H1 (cell line): ENCODE data around the gene SNX19. TPM values are rescaled to one million over a fixed set of nuclear protein-coding genes. Genes with fewer than 3 reads are reported as not detected.

ENCODE experiments used
- CTCF ChIA-PET: fragments of 300-600 bp; sonication (Branson Sonifier 250); formaldehyde crosslinking; loops from one replicate; lab custom pipeline; 2021; ENCODE audit not compliant: partially characterized antibody; lab: Charles Lee
- POLR2A ChIA-PET: fragments of 300-600 bp; sonication (Branson Sonifier 250); formaldehyde crosslinking; loops from one replicate; lab custom pipeline; 2021; ENCODE audit warnings: inconsistent platforms; ENCODE audit not compliant: partially characterized antibody; lab: Charles Lee
- DNase-seq, 2 experiments: peaks; one replicate each; pipeline versions ENCODE4 v3.0.0 to v3.0.0-alpha.2; 2010 to 2022; ENCODE audit warnings: low spot score in 2 of 2, low read depth in 1 of 2, mixed read lengths in 1 of 2
- FAIRE-seq: peaks from 2 replicates; lab custom pipeline; 2011; peaks lifted over from hg19 to GRCh38; lab: Jason Lieb, UNC
- H2AFZ ChIP-seq: 2 replicates; pipeline ENCODE4 v1.8.1; 2012; ENCODE audit warnings: low read length, inconsistent platforms
- H2AK5ac ChIP-seq: 2 replicates; pipeline ENCODE4 v1.6.1; 2013; ENCODE audit warnings: low read depth, low read length
- H2BK120ac ChIP-seq: replicated peaks from 2 replicates; pipeline ENCODE3; 2013; ENCODE audit warnings: low read depth, low read length, inconsistent platforms
- H2BK12ac ChIP-seq: 2 replicates; pipeline ENCODE4 v1.6.1; 2013; ENCODE audit warnings: low read depth, low read length
- H2BK15ac ChIP-seq: 2 replicates; pipeline ENCODE4 v1.6.1; 2013; ENCODE audit warnings: low read length
- H2BK20ac ChIP-seq: 2 replicates; pipeline ENCODE4 v1.6.1; 2013; ENCODE audit warnings: low read length
- H2BK5ac ChIP-seq: 2 replicates; pipeline ENCODE4 v1.6.1; 2013; ENCODE audit warnings: low read depth, low read length
- H3K14ac ChIP-seq: 2 replicates; pipeline ENCODE4 v1.6.1; 2013; ENCODE audit warnings: inconsistent platforms; ENCODE audit not compliant: insufficient read length
- H3K18ac ChIP-seq: 2 replicates; pipeline ENCODE4 v1.6.1; 2013; ENCODE audit warnings: low read length; ENCODE audit errors: extremely low read depth
- H3K23ac ChIP-seq: 2 replicates; pipeline ENCODE4 v1.6.1; 2013; ENCODE audit warnings: inconsistent platforms; ENCODE audit not compliant: insufficient read length
- H3K23me2 ChIP-seq: 2 replicates; pipeline ENCODE4 v1.6.1; 2013; ENCODE audit warnings: low read depth, low read length
- H3K27ac ChIP-seq: 2 replicates; pipeline ENCODE4 v1.6.1; 2011; ENCODE audit warnings: low read depth, low read length, inconsistent platforms
- H3K27me3 ChIP-seq, 4 experiments: replicated peaks in 1 of 4; 1 replicate in 1 of 4; 2 replicates in 3 of 4; pipeline versions ENCODE4 v1.6.1 to v1.8.1; 2011 to 2013; ENCODE audit warnings: low read length in 3 of 4, mild to moderate bottlenecking in 3 of 4, inconsistent platforms in 2 of 4, mixed read lengths in 2 of 4, moderate library complexity in 1 of 4; ENCODE audit not compliant: control insufficient read depth in 3 of 4, insufficient read depth in 3 of 4; ENCODE audit errors: extremely low read depth in 1 of 4
- H3K36me3 ChIP-seq, 4 experiments: 2 replicates each; pipeline versions ENCODE4 v1.6.1 to v1.8.1; 2011 to 2013; ENCODE audit warnings: mild to moderate bottlenecking in 4 of 4, low read length in 3 of 4, moderate library complexity in 2 of 4, control low read depth in 1 of 4, inconsistent platforms in 1 of 4; ENCODE audit not compliant: insufficient read depth in 4 of 4, control insufficient read depth in 2 of 4
- H3K4ac ChIP-seq: replicated peaks from 2 replicates; pipeline ENCODE3; 2013; ENCODE audit warnings: low read length, low read depth, mixed read lengths, inconsistent platforms; ENCODE audit not compliant: insufficient read length
- H3K4me1 ChIP-seq, 4 experiments: replicated peaks in 1 of 4; 1 replicate in 1 of 4; 2 replicates in 3 of 4; pipeline versions ENCODE4 v1.6.1 to v1.8.1; 2011 to 2013; ENCODE audit warnings: low read length in 3 of 4, inconsistent platforms in 2 of 4, mixed read lengths in 1 of 4; ENCODE audit not compliant: insufficient read depth in 4 of 4, control insufficient read depth in 3 of 4
- H3K4me2 ChIP-seq, 2 experiments: 2 replicates each; pipeline versions ENCODE4 v1.6.1 to v1.8.1; 2011 to 2013; ENCODE audit warnings: low read depth in 2 of 2, low read length in 2 of 2, control low read depth in 1 of 2, inconsistent platforms in 1 of 2, mild to moderate bottlenecking in 1 of 2; ENCODE audit not compliant: insufficient read depth in 1 of 2
- H3K4me3 ChIP-seq, 4 experiments: fragments of 200-600, 300-600 bp in 1 of 4; sonication (generic), shearing (Covaris generic), sonication (Bioruptor Twin) in 1 of 4; 2 replicates each; pipeline versions ENCODE4 v1.5.1 to v1.8.1; 2011 to 2016; ENCODE audit warnings: low read length in 4 of 4, low read depth in 3 of 4, control low read depth in 2 of 4, inconsistent platforms in 2 of 4, mild to moderate bottlenecking in 2 of 4, mixed read lengths in 1 of 4, moderate library complexity in 1 of 4; ENCODE audit not compliant: insufficient read depth in 2 of 4; ENCODE audit errors: extremely low read depth in 1 of 4
- H3K56ac ChIP-seq: replicated peaks from 2 replicates; pipeline ENCODE3; 2013; ENCODE audit warnings: low read depth, mild to moderate bottlenecking, mixed read lengths, low read length, inconsistent platforms; ENCODE audit not compliant: insufficient read length
- H3K79me1 ChIP-seq: 2 replicates; pipeline ENCODE4 v1.6.1; 2013; ENCODE audit warnings: low read depth, low read length, control low read depth
- H3K79me2 ChIP-seq, 2 experiments: 2 replicates each; pipeline versions ENCODE4 v1.6.1 to v1.8.1; 2012 to 2013; ENCODE audit warnings: low read length in 2 of 2, mild to moderate bottlenecking in 2 of 2, inconsistent platforms in 1 of 2; ENCODE audit not compliant: insufficient read depth in 2 of 2, control insufficient read depth in 1 of 2
- H3K9ac ChIP-seq, 4 experiments: replicated peaks in 1 of 4; 1 replicate in 1 of 4; 2 replicates in 3 of 4; pipeline versions ENCODE4 v1.6.1 to v1.8.1; 2011 to 2013; ENCODE audit warnings: low read depth in 3 of 4, low read length in 3 of 4, control low read depth in 2 of 4, mild to moderate bottlenecking in 2 of 4, moderate library complexity in 2 of 4, inconsistent platforms in 1 of 4; ENCODE audit errors: extremely low read depth in 1 of 4
- H3K9me3 ChIP-seq, 2 experiments: 2 replicates each; pipeline versions ENCODE4 v1.6.1 to v1.8.1; 2012 to 2013; ENCODE audit warnings: mild to moderate bottlenecking in 2 of 2, moderate library complexity in 2 of 2, control low read depth in 1 of 2, inconsistent platforms in 1 of 2, low read depth in 1 of 2, low read length in 1 of 2, mixed read lengths in 1 of 2; ENCODE audit not compliant: insufficient read depth in 2 of 2
- H4K20me1 ChIP-seq, 2 experiments: replicated peaks in 1 of 2; 2 replicates each; pipeline versions ENCODE3 to v1.8.1; 2011 to 2013; ENCODE audit warnings: inconsistent platforms in 2 of 2, low read length in 2 of 2, mild to moderate bottlenecking in 1 of 2; ENCODE audit not compliant: insufficient read depth in 2 of 2, control insufficient read depth in 1 of 2
- H4K5ac ChIP-seq: 2 replicates; pipeline ENCODE4 v1.6.1; 2013; ENCODE audit warnings: low read length, low read depth, mixed read lengths, inconsistent platforms; ENCODE audit not compliant: insufficient read length
- H4K8ac ChIP-seq: 2 replicates; pipeline ENCODE4 v1.8.0; 2013; ENCODE audit warnings: mild to moderate bottlenecking, moderate library complexity, low read length, inconsistent platforms; ENCODE audit not compliant: insufficient read depth; ENCODE audit errors: extremely low read depth
- H4K91ac ChIP-seq: replicated peaks from 2 replicates; pipeline ENCODE3; 2013; ENCODE audit warnings: low read length, mixed read lengths, inconsistent platforms; ENCODE audit not compliant: insufficient read length
- BACH1 ChIP-seq: IDR thresholded peaks from 2 replicates; pipeline ENCODE4 v1.6.1; 2012; ENCODE audit warnings: low read length, improper control_type of control experiment
- CHD2 ChIP-seq: IDR thresholded peaks from 2 replicates; pipeline ENCODE4 v1.6.1; 2012; ENCODE audit warnings: low read length, improper control_type of control experiment
- CTCF ChIP-seq, 3 experiments: IDR thresholded peaks; 1 replicate in 2 of 3; 2 replicates in 1 of 3; pipeline versions ENCODE4 v1.5.1 to v1.6.1; 2011; ENCODE audit warnings: low read length in 3 of 3, mild to moderate bottlenecking in 3 of 3, inconsistent platforms in 2 of 3, low read depth in 1 of 3, moderate library complexity in 1 of 3; ENCODE audit not compliant: insufficient read depth in 1 of 3; ENCODE audit errors: control extremely low read depth in 1 of 3
- EZH2 ChIP-seq: fragments of 200-600 bp; sonication (generic); IDR thresholded peaks from 2 replicates; pipeline ENCODE4 v1.7.1; 2012; ENCODE audit warnings: low read depth, mild to moderate bottlenecking, moderate library complexity, low read length, inconsistent platforms; ENCODE audit not compliant: severe bottlenecking
- FOSL1 ChIP-seq: IDR thresholded peaks from 2 replicates; pipeline ENCODE4 v1.6.1; 2011; ENCODE audit warnings: mild to moderate bottlenecking, low read depth, low read length, moderate library complexity; ENCODE audit not compliant: insufficient read depth
- GABPA ChIP-seq: IDR thresholded peaks from 2 replicates; pipeline ENCODE4 v1.6.1; 2011; ENCODE audit warnings: mild to moderate bottlenecking, low read length, moderate library complexity, borderline replicate concordance; ENCODE audit not compliant: insufficient read depth
- JUN ChIP-seq: IDR thresholded peaks from 2 replicates; pipeline ENCODE4 v1.6.1; 2011; ENCODE audit warnings: low read depth, mild to moderate bottlenecking, improper control_type of control experiment, low read length
- NRF1 ChIP-seq: IDR thresholded peaks from 2 replicates; pipeline ENCODE4 v1.6.1; 2011; ENCODE audit warnings: mild to moderate bottlenecking, low read depth, low read length, improper control_type of control experiment
- RAD21 ChIP-seq, 2 experiments: IDR thresholded peaks in 1 of 2; conservative IDR thresholded peaks in 1 of 2; 2 replicates each; pipeline ENCODE4 v1.6.1; 2011; ENCODE audit warnings: low read depth in 2 of 2, low read length in 2 of 2, improper control_type of control experiment in 1 of 2, inconsistent platforms in 1 of 2, mild to moderate bottlenecking in 1 of 2, moderate library complexity in 1 of 2
- SIRT6 ChIP-seq: IDR thresholded peaks from one replicate; pipeline ENCODE4 v1.7.1; 2012; ENCODE audit warnings: low read length, inconsistent platforms
- SP1 ChIP-seq: IDR thresholded peaks from 2 replicates; pipeline ENCODE4 v1.6.1; 2011; ENCODE audit warnings: low read depth, low read length
- TCF12 ChIP-seq: IDR thresholded peaks from 2 replicates; pipeline ENCODE4 v1.6.1; 2011; ENCODE audit warnings: low read depth, mild to moderate bottlenecking, low read length
- WGBS, 2 experiments: shearing (Covaris generic) in 1 of 2; methylation state at CpG; one replicate each; pipeline versions ENCODE4 v1.1.6 to v1.1.7; 2013 to 2015; ENCODE audit warnings: low lambda C conversion rate in 2 of 2, mixed read lengths in 2 of 2, inconsistent platforms in 1 of 2, low coverage in 1 of 2, missing lambda C conversion rate in 1 of 2; ENCODE audit not compliant: insufficient replicate concordance in 2 of 2, insufficient coverage in 1 of 2, insufficient read length in 1 of 2; ENCODE audit errors: extremely low coverage in 1 of 2, missing lambda C conversion rate in 1 of 2; 5-methylcytosine and 5-hydroxymethylcytosine counted together
- polyA plus RNA-seq, 7 experiments: library from polyadenylated mRNA; depleted of rRNA in 3 of 7; stranded (reverse) in 5 of 7; unstranded in 2 of 7; fragments of >200 nt in 5 of 7; fragments of 200-250 nt in 2 of 7; gene quantifications; 1 replicate in 5 of 7; 2 replicates in 1 of 7; 4 replicates in 1 of 7; pipeline versions ENCODE4 v1.2.1 to v1.2.3, GENCODE V29; 2011 to 2013; ENCODE audit warnings: missing spikeins in 2 of 7, mixed read lengths in 2 of 7
- total RNA-seq: library from RNA; stranded (reverse); fragmentation: NEBNext Ultra II Directional; extraction: Animal tissue kit (Norgen Biotek cat#: 25700); gene quantifications from 2 replicates; pipeline ENCODE4 v1.2.1, GENCODE V29; 2021

SNX19 gene
- total and polyA plus RNA-seq, 2 of the 8 experiments (the other 6 are each of a cell fraction or from before 2014, with no cell fraction given) = 15.0 to 25.2 TPM

GRCh38 chr11:130876100-130876499 lies 40.2 kb downstream of the SNX19 start:
- Histone ChIP-seq H2BK12ac (no peak overlapping the region), H3K79me1 (no peaks in the 10 kb centered on the region), H3K23ac (no peak overlapping the region), H3K4ac (no peak overlapping the region), H3K4me3 (no peak overlapping the region), H3K27me3 (no peaks in the 10 kb centered on the region), H2AFZ (no peak overlapping the region), H3K9ac (no peak overlapping the region), H3K4me1 (no peaks in the 10 kb centered on the region), H3K27ac (no peak overlapping the region), H3K23me2 (no peaks in the 10 kb centered on the region), H3K4me2 (no peak overlapping the region), H2BK120ac (no peak overlapping the region), H3K56ac (no peak overlapping the region), H2BK20ac (no peak overlapping the region), H3K9me3 (no peaks in the 10 kb centered on the region), H4K91ac (no peak overlapping the region), H2BK15ac (no peak overlapping the region), H2AK5ac (no peak overlapping the region), H3K14ac (no peak overlapping the region), H4K8ac (no peak overlapping the region), H3K18ac (no peak overlapping the region), H4K20me1 (no peaks in the 10 kb centered on the region), H2BK5ac (no peak overlapping the region), H3K36me3 (peaks cover 13 to 47% (median 30%) of the 10 kb centered on the region in 4 experiments), H3K79me2 (no peaks in the 10 kb centered on the region), H4K5ac (no peak overlapping the region)
- WGBS, 2 experiments = 91% methylated on average over 4 of the region's 4 CpGs; no CpG with 5 or more reads in 1 of the 2 experiments
- ChIA-PET POLR2A (no interaction called here), CTCF (interaction anchor here (0.8 to 4.8 kb wide), 7 partner anchors 11 to 664 kb away, joined by 3 to 21 read pairs (median 3); partner anchors contain the start of gene ADAMTS15)
- no peak for FAIRE-seq
- DNase-seq = no peak
- no peak for TF ChIP-seq CHD2
- TF ChIP-seq RAD21 (IDR thresholded peaks at IDR 0.05 in 1 of 2, conservative IDR thresholded peaks at IDR 0.05 in 1 of 2; ENCODE audit: low read depth in 2 of 2, low read length in 2 of 2) = no peak
- TF ChIP-seq SP1 = no peak
- TF ChIP-seq SIRT6 = no peak
- TF ChIP-seq JUN = no peak
- TF ChIP-seq GABPA = no peak
- TF ChIP-seq FOSL1 = no peak
- TF ChIP-seq NRF1 = no peak
- no peak for TF ChIP-seq BACH1
- no peak for TF ChIP-seq EZH2
- no peak for TF ChIP-seq TCF12
- no peak for TF ChIP-seq CTCF (IDR thresholded peaks at IDR 0.05; ENCODE audit: control extremely low read depth in 1 of 3, insufficient read depth in 1 of 3, low read depth in 1 of 3, low read length in 3 of 3)
